Fibroblast of skin of left quadriceps (primary cell): ENCODE data around the gene GPR17.

ENCODE experiments used
- DNase-seq, 2 experiments: peaks; one replicate each; pipeline ENCODE4 v3.0.0-alpha.2; 2013; ENCODE audit warnings: low read depth in 2 of 2

GPR17 gene

GRCh38 chr2:127670957-127671290, 25.0 kb downstream of the GPR17 start:
- no peak for DNase-seq

DNA sequence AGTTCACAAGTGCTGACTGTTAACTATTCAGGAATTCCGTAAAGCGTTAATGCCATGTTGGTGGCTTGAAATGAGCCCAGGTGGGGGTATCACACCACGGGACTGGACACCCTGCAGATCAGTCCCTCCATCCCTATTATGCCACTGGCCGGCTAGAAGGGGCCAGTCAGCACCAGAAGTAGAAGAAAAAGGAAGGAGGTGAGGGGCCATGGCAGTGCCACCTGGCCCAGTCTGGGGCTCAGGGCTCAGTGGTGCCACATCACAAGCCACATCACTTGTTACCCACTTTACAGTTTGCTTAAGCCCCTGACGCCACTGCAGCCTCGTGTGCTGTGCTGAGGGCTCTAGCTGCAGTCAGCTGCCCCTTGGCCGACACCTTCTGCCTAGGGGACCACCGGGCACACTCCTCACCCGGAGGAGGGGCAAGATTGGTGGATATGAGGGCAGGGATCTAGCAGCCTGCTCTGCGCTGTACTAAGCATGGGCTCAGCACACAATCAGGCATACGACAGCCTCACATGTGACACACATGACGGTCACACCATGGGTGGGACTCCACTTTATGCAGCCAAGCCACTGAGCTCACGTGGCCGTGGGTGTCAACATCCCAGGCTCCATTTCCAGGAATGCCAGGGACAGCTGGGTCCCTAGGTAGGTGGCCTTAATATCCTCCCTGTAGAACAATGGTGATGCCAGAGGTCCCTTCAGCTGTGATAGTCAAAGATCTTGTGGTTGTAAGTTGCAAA, 25.8 kb downstream of the GPR17 start:
- DNase-seq = no peak

DNA sequence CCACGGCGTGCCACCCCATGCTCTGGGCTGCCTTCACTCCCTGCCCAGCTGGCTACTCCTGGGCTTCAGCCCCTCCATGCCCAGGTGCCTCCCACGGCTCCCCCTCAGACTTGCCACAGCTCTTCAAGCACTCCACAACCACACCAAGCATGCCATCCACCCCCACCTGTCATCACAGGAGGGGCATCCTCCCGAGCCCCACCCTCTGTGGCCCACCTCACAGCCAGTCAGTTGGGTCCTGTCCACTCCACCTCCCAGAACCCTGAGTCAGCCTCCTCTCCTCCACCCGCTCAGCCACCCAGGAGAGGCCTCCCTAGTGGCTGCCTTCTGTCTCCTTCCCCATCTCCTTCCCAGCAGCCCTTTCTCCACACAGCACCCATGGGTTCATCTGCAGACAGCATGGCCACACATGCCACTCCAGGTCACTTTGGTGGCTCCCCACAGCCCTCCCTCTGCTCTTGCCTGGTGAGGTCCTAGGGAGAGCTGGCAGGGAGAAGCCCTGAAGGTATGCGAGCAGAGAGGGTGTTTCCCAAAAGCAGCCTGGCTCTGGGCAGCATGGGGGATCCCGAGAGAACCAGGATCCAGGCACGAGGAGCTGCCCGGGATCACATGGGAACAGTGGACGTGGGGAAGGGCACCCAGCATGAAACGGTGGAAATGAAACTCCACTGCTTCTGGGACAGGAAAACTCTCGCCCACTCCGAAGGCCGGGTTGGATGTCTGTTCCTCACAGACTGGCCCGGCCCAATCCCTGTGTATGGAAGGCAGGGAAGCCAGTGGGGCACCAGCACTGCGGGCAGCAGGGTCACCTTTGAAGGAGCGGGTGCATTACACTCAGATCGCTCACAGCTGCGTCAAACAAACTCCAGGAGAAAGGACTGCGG, 26.6 kb downstream of the GPR17 start:
- no peak for DNase-seq

DNA sequence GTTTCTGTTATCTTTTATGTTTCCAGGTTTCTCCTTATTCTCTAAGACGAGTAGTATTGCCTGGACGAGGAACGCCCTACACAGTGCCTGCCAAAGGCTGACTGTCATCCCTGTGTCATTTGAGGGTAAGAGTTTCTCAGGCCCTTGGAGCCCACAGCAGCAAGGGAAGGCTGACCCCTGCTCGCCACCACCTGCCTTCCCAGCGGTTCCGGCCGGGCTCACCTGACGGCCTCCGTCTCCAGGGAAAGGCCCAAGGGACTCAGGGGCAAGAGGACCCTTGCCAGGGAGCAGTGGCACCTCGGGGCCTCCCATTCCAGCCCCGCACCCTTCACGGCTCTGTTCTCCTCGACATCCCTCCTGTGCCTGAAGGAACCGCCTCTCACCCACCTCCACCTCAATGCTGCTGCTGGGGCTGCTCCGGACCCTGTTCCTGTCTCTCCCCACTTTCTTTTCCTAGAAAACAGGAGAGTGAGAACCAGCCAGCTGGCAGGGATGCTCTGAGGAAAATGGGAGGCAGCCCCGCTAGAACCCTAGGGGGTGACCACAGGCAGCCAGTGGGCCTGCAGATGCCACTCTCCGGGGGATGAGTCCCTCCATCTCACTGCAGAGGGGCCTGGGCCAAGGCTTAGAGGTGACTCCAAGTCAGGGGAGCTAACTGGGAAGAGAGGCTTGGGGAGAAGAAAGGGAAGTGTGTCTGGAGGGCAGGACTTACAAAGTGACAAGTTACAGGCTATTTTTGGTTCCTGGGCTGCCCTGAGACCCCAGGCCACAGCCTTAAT, 27.5 kb downstream of the GPR17 start:
- DNase-seq = no peak

- DNase-seq = no peak
These were observed 28.6 kb downstream of the GPR17 start for GRCh38 chr2:127674241-127675209.

DNA sequence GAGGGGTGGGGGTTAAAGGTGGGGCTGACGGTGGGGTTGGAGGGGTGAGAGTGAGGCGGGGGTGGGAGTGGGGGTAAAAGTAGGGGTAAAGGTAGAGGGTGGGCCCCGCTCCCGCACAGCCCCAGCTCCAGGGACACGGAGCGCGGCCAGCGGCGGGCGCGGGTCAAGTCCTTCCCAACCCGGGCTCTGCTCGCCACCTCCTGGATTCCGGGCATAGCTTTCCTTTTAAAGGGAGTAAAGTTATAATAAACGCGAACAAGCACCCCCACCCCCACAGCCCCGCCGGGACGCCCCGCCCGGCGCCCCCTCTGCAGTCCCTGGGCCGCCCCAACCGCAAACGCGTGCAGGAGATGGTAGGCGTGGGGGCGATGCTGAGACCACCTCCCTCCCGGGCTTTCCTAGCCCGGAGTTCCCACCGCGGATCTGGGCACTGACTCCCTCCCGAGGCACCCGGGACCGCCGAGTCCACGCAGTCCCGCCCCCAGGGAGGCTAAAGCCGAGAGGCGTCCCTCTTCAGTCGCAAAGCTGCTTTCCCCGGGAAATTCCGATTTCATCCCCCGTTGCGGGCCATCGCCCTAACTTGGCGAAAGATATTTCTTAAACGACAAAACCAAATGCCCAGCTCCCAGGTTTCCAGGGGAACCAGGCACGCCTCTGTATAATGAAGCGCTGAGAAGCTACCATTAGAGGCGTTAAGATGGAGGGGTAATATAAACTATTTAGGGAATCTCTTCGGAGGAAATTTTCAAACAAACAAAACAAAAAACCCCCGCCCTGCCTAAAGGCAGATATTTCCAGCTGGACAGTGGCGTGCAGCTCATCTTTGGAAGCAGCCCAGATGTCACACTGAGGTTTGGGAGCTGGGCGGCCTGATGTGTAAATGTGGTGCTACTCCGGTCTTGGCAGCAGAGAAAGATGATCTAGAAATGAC, 29.6 kb downstream of the GPR17 start, which contains the start of gene LIMS2:
LIMS2 (minus strand) TSS at position 200 of the 931 bp plus-strand sequence. CDS start 506 bp downstream, outside the sequence.
- DNase-seq = no peak

DNA sequence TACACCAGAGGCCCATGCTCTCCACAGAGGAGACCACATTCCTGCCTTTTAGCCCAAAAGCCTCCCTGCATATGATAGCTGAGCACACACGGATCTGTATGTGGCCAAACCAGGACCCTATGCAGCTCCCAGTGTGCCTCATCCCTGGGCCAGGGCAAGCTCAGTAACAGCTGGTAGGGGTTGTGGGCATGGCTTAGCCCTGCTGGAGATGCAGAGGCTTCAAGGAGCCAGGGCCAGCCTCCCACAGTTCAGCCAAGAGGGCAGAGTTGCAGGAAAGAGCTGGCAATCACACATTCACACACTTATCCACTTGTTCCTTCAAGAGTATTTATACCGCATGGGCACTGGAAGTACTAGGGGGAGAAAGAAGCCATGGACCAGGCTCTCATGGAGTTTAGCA, 31.0 kb downstream of the GPR17 start:
- DNase-seq = no peak

GRCh38 chr2:127678531-127678930, 32.6 kb downstream of the GPR17 start:
- DNase-seq = no peak

DNA sequence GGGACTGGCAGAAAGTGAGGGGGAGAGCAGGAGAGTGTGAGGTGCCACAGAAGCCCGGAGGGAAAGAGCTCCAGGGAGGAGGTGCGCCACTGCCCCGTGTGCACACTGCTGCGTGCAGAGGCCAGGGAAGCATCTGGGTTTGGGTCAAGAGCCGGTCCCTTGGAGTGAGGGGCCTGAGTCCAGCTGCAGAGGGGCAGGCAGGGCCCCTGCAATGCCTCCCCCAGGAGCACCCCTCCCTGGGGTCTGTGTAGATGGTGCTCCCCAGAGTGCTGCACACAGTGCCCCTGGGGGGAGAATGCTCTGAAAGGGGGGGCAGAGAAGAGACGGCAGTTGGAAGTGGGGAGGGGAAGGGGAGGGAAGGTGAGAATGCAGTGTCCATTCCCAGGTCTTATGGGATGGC, 33.0 kb downstream of the GPR17 start:
- DNase-seq = no peak

DNA sequence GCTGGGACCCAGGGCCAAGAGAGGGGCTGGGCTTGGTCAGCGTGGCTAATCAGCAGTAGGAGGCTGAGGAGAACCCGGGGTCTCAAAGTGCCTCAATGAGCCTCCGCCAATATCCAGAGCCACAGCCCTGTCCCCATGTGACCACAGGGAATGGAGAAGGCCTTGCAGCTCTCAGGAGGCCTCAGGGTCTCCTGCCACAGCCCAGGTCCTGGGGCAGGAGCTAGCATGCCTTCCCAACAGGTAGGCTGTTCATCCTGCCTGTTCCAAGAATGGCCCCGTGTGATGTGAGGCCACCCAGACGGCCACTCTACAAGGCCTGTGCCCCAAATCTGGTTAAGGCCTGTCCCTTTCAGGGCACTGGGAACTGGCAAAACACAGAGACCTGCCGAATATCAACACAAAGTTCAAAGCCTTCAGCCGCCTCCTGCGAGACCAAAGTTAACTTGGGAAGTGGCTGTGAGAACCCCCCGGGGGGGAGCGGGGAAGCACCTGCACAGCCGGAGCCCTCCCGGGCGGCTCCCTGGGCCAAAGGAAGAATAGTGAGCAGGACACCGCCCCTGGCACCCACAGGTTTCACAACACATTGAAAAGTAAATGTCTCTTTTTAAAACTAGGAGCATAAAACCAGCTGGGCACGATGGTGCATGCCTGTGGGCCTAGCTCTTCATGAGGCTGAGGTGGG, 33.9 kb downstream of the GPR17 start:
- DNase-seq = no peak

- no peak for DNase-seq
These were observed 34.8 kb downstream of the GPR17 start for GRCh38 chr2:127680706-127681287.

DNA sequence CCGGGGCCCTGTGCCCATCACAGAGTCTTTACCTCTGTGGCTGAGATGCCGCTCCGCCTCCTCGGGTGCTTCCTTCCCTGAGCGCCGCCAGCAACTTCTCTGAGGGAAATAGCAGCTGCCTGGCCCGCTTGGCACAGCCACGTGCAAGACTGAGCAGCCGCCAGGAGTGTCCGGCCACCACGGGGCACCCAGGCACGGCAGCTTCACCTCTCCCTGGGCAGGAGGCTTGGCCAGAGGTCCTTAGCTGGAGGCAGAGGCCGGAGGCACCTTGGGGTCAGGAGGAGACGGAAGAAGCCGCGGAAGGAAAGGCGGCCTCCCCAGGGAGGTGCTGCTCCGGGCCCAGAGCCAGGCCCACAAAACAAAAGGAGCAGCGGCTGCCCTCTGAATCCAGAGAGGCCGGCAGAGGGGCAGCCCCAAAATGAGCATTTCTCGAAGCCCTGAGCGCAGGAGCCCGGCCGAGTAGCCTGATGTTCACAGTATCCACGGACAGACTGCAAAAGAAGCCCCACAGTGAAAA, 35.4 kb downstream of the GPR17 start:
- DNase-seq = no peak

DNA sequence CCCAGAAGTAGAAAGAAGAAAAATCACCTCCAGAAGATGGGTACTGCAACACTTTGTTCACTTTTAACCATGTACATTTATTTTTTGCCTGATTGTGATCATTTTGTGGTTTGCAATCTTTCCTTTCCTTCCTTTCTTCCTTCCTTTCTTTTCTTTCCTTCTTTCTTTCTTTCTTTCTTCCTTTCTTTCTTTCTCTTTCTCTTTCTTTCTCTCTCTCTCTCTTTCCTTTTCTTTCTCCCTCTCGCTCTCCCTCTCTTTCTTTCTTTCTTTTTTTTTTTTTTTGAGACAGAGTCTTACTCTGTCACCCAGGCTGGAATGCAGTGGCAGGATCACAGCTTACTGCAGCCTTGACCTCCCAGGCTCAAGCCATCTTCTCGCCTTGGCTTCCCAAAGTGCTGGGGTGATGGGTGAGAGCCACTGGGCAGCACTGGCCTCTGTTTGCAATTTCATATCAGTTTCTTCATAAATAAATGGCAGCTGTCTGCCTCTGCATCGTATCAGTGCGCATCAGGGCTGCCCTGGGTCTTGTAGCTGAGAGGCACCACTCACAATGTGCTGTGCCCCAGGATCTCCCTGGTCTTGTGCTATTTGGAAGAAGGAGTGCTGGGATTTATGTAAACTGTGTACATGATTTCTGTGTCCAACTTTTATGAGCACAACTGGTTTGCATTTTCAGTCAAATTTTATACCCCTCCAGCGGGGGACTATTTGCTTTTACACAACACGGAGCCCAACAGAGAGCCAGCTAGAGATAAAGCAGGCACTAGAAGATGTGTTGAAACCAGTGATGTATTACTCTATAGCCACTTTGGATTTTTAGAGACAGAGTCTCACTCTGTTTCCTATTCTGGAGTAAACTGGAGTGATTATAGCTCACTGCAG, 36.3 kb downstream of the GPR17 start:
- DNase-seq = no peak

DNA sequence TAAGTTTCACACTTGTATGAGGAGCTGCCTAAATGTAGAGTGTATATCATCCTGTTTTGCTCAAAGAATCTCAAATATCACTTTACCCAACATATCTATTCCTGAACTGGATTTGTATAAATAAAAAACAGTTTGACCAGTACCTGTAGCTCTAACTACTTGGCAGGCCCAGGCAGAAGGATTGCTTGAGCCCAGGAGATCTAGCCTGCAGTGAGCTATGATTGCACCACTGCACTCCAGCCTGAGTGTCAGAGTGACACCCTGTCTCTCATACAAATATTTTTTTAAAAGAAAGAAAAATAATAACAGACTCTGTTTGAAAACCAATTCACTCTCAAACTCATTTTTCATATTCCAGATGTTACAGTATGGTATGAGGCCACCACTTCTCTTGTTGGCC, 37.1 kb downstream of the GPR17 start:
- DNase-seq = no peak

GRCh38 chr2:127683757-127684156, 37.8 kb downstream of the GPR17 start:
- no peak for DNase-seq

- no peak for DNase-seq
These were observed 39.6 kb downstream of the GPR17 start for GRCh38 chr2:127685410-127686080.

DNA sequence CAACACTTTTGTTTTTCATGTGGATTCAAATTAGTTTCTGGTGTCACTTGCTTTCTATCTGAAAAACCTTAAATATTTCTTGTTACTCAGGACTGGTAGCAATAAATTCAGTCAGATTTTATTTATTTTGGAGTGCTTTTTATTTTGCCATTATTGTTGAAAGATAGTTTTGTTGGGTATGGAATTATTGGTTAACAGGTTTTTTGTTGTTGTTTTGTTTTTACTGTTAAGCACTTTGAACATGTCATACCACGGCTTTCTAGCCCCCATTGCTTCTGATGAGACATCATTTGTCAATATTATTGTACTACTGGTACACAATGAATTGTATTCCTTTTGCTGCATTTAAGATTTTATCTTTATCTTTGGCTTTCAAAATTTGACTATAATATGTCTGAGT, 42.5 kb downstream of the GPR17 start:
- no peak for DNase-seq
